Endodermal cell (in vitro differentiated cells): ENCODE data around the gene TTLL5. TPM values are rescaled to one million over a fixed set of nuclear protein-coding genes. Genes with fewer than 3 reads are reported as not detected.
"Not testable (repeated sequence)": the region's sequence is repeated elsewhere in the genome, so short reads cannot be mapped to it uniquely, and the experiment has no call there.

Source experiments
- DNase-seq: peaks from one replicate; pipeline ENCODE4 v3.0.0-alpha.2; 2017
- H3K27ac ChIP-seq: 2 replicates; pipeline ENCODE4 v1.5.1; 2013; ENCODE audit warnings: mild to moderate bottlenecking, low read depth, low read length, moderate library complexity
- H3K27me3 ChIP-seq: 2 replicates; pipeline ENCODE4 v1.6.1; 2013; ENCODE audit warnings: mild to moderate bottlenecking, low read length, moderate library complexity; ENCODE audit not compliant: insufficient read depth, control insufficient read depth, poor library complexity, severe bottlenecking
- H3K36me3 ChIP-seq: 2 replicates; pipeline ENCODE4 v1.7.0; 2013; ENCODE audit warnings: mild to moderate bottlenecking, low read length, moderate library complexity; ENCODE audit not compliant: control insufficient read depth, insufficient read depth
- H3K4me1 ChIP-seq: one replicate; pipeline ENCODE4 v1.7.0; 2013; ENCODE audit warnings: low read length; ENCODE audit not compliant: control insufficient read depth, insufficient read depth
- H3K4me3 ChIP-seq: 2 replicates; pipeline ENCODE4 v1.5.1; 2013; ENCODE audit warnings: mild to moderate bottlenecking, low read length, moderate library complexity
- H3K9ac ChIP-seq: 2 replicates; pipeline ENCODE4 v1.6.1; 2013; ENCODE audit warnings: mild to moderate bottlenecking, low read length, moderate library complexity; ENCODE audit not compliant: poor library complexity, severe bottlenecking; ENCODE audit errors: extremely low read depth
- H3K9me3 ChIP-seq: 2 replicates; pipeline ENCODE4 v1.6.1; 2013; ENCODE audit warnings: mild to moderate bottlenecking, low read length, moderate library complexity; ENCODE audit not compliant: control insufficient read depth
- H3K27ac Mint-ChIP-seq: 2 replicates; pipeline ENCODE4 v1.8.0; 2020; ENCODE audit warnings: mixed read lengths
- H3K27me3 Mint-ChIP-seq: 2 replicates; pipeline ENCODE4 v1.8.0; 2021; ENCODE audit warnings: mild to moderate bottlenecking, mixed read lengths; ENCODE audit not compliant: insufficient read depth
- H3K36me3 Mint-ChIP-seq: 2 replicates; pipeline ENCODE4 v1.8.0; 2020; ENCODE audit warnings: low read depth, mixed read lengths
- H3K4me1 Mint-ChIP-seq: 2 replicates; pipeline ENCODE4 v1.8.0; 2020; ENCODE audit warnings: mixed read lengths
- H3K4me3 Mint-ChIP-seq: 2 replicates; pipeline ENCODE4 v1.8.0; 2020; ENCODE audit warnings: mild to moderate bottlenecking, moderate library complexity, mixed read lengths
- H3K9me3 Mint-ChIP-seq: 2 replicates; pipeline ENCODE4 v1.8.0; 2020; ENCODE audit warnings: mild to moderate bottlenecking, mixed read lengths
- CTCF ChIP-seq: fragments of 200-600 bp; sonication (generic); conservative IDR thresholded peaks from 2 replicates; pipeline ENCODE4 v1.5.0; 2021; ENCODE audit warnings: antibody characterized with exemption, mild to moderate bottlenecking
- WGBS, 2 experiments: methylation state at CpG; one replicate each; pipeline versions ENCODE4 v1.1.5 to v1.1.7; 2013; ENCODE audit warnings: missing lambda C conversion rate in 2 of 2, mixed read lengths in 1 of 2; ENCODE audit not compliant: insufficient coverage in 1 of 2, insufficient read length in 1 of 2; 5-methylcytosine and 5-hydroxymethylcytosine counted together
- total RNA-seq, 2 donors: library from RNA; stranded (reverse); fragmentation: NEBNext Ultra II Directional in 1 of 2; extraction: Animal tissue kit (Norgen Biotek cat#: 25700) in 1 of 2; gene quantifications; 2 replicates in 1 of 2; 3 replicates in 1 of 2; pipeline ENCODE4 v1.2.1, GENCODE V29; 2021

TTLL5 gene
- total RNA-seq, 2 donors from 2014 or later: 50.5 to 54.2 TPM

- Histone ChIP-seq H3K9ac (no peak overlapping the region), H3K9me3 (no peaks in the 10 kb centered on the region), H3K4me3 (no peak overlapping the region), H3K27ac (no peak overlapping the region), H3K36me3 (peaks cover 58% of the 10 kb centered on the region), H3K4me1 (no peaks in the 10 kb centered on the region), H3K27me3 (no peaks in the 10 kb centered on the region)
- Mint-ChIP-seq H3K27me3 (no peaks in the 10 kb centered on the region), H3K27ac (no peak overlapping the region), H3K4me3 (no peak overlapping the region), H3K9me3 (no peaks in the 10 kb centered on the region), H3K36me3 (peaks cover 60% of the 10 kb centered on the region), H3K4me1 (no peaks in the 10 kb centered on the region)
- no peak for DNase-seq
- 93 to 100% methylated on average over 2 of the region's 2 CpGs for WGBS, 2 experiments
- TF ChIP-seq CTCF: no peak
These were observed 24.9 kb downstream of the TTLL5 start for GRCh38 chr14:75685910-75686309.

- Histone ChIP-seq H3K27me3 (no peaks in the 10 kb centered on the region), H3K4me3 (no peak overlapping the region), H3K9me3 (peaks cover 16% of the 10 kb centered on the region), H3K36me3 (peaks cover 72% of the 10 kb centered on the region), H3K4me1 (no peaks in the 10 kb centered on the region), H3K9ac (no peak overlapping the region), H3K27ac (no peak overlapping the region)
- no peaks in the 10 kb centered on the region for H3K4me1 Mint-ChIP-seq
- H3K4me3 Mint-ChIP-seq: no peak overlapping the region
- WGBS, 2 experiments: 94 to 95% methylated on average over 2 of the region's 2 CpGs
- TF ChIP-seq CTCF: no peak
- no peak for DNase-seq
- H3K9me3 Mint-ChIP-seq: peaks cover 7% of the 10 kb centered on the region
- peaks cover 64% of the 10 kb centered on the region for H3K36me3 Mint-ChIP-seq
- H3K27me3 Mint-ChIP-seq: no peaks in the 10 kb centered on the region
- H3K27ac Mint-ChIP-seq: no peak overlapping the region
These were observed 28.0 kb downstream of the TTLL5 start for GRCh38 chr14:75689012-75689411.

- H3K27me3 Mint-ChIP-seq: no peaks in the 10 kb centered on the region
- no peak overlapping the region for H3K4me3 ChIP-seq
- no peak overlapping the region for H3K27ac Mint-ChIP-seq
- H3K9ac ChIP-seq: no peak overlapping the region
- peaks cover 75% of the 10 kb centered on the region for H3K36me3 ChIP-seq
- H3K4me3 Mint-ChIP-seq: no peak overlapping the region
- no peaks in the 10 kb centered on the region for H3K4me1 Mint-ChIP-seq
- H3K9me3 ChIP-seq: peaks cover 26% of the 10 kb centered on the region
- peaks cover 17% of the 10 kb centered on the region for H3K9me3 Mint-ChIP-seq
- no peaks in the 10 kb centered on the region for H3K4me1 ChIP-seq
- no peak overlapping the region for H3K27ac ChIP-seq
- H3K36me3 Mint-ChIP-seq: peaks cover 66% of the 10 kb centered on the region
- 94 to 97% methylated on average over 5 to 7 of the region's 7 CpGs for WGBS, 2 experiments
- no peak for DNase-seq
- H3K27me3 ChIP-seq: no peaks in the 10 kb centered on the region
- TF ChIP-seq CTCF: no peak
These were observed 29.0 kb downstream of the TTLL5 start for GRCh38 chr14:75690010-75690409.

- Mint-ChIP-seq H3K36me3 (peaks cover 84% of the 10 kb centered on the region), H3K9me3 (peaks cover 28% of the 10 kb centered on the region)
- WGBS, 2 experiments: 94 to 100% methylated on average over 5 to 6 of the region's 6 CpGs
- H3K4me3 ChIP-seq, H3K27me3 ChIP-seq, H3K27ac ChIP-seq, H3K27ac Mint-ChIP-seq, H3K4me1 Mint-ChIP-seq, H3K9ac ChIP-seq, H3K27me3 Mint-ChIP-seq, H3K4me3 Mint-ChIP-seq, H3K4me1 ChIP-seq, DNase-seq: not testable (repeated sequence)
- Histone ChIP-seq H3K9me3 (peaks cover 42% of the 10 kb centered on the region), H3K36me3 (peaks cover 91% of the 10 kb centered on the region)
These were observed 34.0 kb downstream of the TTLL5 start for GRCh38 chr14:75695025-75695424.
